ENCODE data around the gene MRPL21. TPM values are rescaled to one million over a fixed set of nuclear protein-coding genes. Genes with fewer than 3 reads are reported as not detected.

Gene MRPL21
- total and polyA plus RNA-seq, 2 donors (not counting 1 experiment from before 2014, with no cell fraction given) = 23.8 to 35.8 TPM

DNA sequence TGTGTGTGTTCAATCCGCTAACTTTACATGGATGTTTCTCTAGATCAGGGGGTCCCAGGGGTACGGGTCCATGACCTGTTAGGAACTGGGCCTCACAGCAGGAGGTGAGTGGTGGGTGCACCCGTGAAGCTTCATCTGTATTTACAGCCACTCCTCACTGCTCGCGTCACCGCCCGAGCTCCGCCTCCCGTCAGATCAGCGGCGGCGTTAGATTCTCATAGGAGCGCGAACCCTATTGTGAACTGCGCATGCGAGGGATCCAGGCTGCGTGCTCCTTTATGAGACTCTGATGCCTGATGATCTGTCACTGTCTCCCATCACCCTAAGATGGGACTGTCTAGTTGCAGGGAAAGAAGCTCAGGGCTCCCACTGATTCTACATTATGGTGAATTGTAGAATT is 45.3 kb upstream of the MRPL21 start:
- 96% methylated on average over 12 of the region's 17 CpGs for WGBS (ENCODE audit: insufficient coverage)
- no peaks in the 10 kb centered on the region for H3K27me3 Mint-ChIP-seq
- no peaks in the 10 kb centered on the region for H3K9me3 Mint-ChIP-seq (ENCODE audit: insufficient read depth)
- H4K20me1 ChIP-seq (ENCODE audit: control insufficient read depth, insufficient read depth, low read length, poor library complexity, severe bottlenecking) = no peaks in the 10 kb centered on the region
- no peaks in the 10 kb centered on the region for H3K27me3 ChIP-seq (replicated peaks in 1 of 4; ENCODE audit: control extremely low read depth in 1 of 4, control insufficient read depth in 3 of 4, insufficient read depth in 4 of 4, low read length in 3 of 4)
- H3K27ac ChIP-seq (ENCODE audit: low read length in 2 of 2) = no peak overlapping the region
- ChIA-PET POLR2A (no interaction called here), CTCF (no interaction called here)
- TF ChIP-seq, protein P1, sequence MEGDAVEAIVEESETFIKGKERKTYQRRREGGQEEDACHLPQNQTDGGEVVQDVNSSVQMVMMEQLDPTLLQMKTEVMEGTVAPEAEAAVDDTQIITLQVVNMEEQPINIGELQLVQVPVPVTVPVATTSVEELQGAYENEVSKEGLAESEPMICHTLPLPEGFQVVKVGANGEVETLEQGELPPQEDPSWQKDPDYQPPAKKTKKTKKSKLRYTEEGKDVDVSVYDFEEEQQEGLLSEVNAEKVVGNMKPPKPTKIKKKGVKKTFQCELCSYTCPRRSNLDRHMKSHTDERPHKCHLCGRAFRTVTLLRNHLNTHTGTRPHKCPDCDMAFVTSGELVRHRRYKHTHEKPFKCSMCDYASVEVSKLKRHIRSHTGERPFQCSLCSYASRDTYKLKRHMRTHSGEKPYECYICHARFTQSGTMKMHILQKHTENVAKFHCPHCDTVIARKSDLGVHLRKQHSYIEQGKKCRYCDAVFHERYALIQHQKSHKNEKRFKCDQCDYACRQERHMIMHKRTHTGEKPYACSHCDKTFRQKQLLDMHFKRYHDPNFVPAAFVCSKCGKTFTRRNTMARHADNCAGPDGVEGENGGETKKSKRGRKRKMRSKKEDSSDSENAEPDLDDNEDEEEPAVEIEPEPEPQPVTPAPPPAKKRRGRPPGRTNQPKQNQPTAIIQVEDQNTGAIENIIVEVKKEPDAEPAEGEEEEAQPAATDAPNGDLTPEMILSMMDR (IDR thresholded peaks at IDR 0.05) = no peak
- TF ChIP-seq EZH2 (IDR thresholded peaks at IDR 0.05; ENCODE audit: borderline replicate concordance, insufficient read depth, low read depth, low read length, poor library complexity, severe bottlenecking) = no peak
- intact Hi-C loops (cut with micrococcal nuclease) = no loop called here
- no peaks in the 10 kb centered on the region for H3K36me3 ChIP-seq (replicated peaks in 1 of 2; ENCODE audit: control extremely low read depth in 1 of 2, control insufficient read depth in 1 of 2, extremely low read depth in 1 of 2, insufficient read depth in 2 of 2, low read length in 1 of 2)
- DNase-seq (no peak), ATAC-seq (ENCODE audit: low read depth) (no peak)
- no peak overlapping the region for H3K4me3 ChIP-seq (ENCODE audit: control extremely low read depth in 1 of 5, extremely low read depth in 1 of 5, insufficient read depth in 1 of 5, low read depth in 2 of 5, low read length in 4 of 5)
- no peak overlapping the region for H2AFZ ChIP-seq (ENCODE audit: insufficient read depth, low read depth, low read length, poor library complexity, severe bottlenecking)
- H3K4me1 Mint-ChIP-seq = no peaks in the 10 kb centered on the region
- no peaks in the 10 kb centered on the region for H3K4me1 ChIP-seq (ENCODE audit: control insufficient read depth in 2 of 2, insufficient read depth in 2 of 2, low read length in 2 of 2)
- H3K4me3 Mint-ChIP-seq = no peak overlapping the region
- H3K9me3 ChIP-seq (ENCODE audit: control extremely low read depth in 1 of 3, control insufficient read depth in 2 of 3, insufficient read depth in 1 of 3, low read length in 2 of 3) = no peaks in the 10 kb centered on the region
- no peak overlapping the region for H3K4me2 ChIP-seq (replicated peaks; ENCODE audit: low read depth, low read length, poor library complexity, severe bottlenecking)
- H3K9ac ChIP-seq (ENCODE audit: low read length) = no peak overlapping the region
- H3K79me2 ChIP-seq (ENCODE audit: control insufficient read depth, insufficient read depth, low read length) = no peaks in the 10 kb centered on the region
- no peak overlapping the region for H3K27ac Mint-ChIP-seq

DNA sequence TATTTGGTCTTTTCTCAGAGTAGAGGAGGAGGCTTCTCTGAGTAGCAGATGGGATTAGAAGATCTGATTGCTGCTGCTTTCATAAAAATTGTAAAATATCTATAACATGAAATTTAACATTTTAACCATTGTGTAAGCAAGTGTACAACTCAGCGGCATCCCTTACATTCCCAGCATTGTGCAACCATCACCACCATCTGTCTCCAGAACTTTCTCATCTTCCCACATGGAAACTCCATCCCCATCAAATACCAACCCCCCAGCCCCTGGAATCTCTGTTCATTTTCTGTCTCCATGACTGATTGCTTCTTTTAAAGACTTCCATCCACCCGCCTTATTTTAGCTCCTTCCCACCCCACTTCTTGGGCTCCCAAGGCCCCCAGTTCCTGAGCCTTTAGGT is 44.9 kb upstream of the MRPL21 start:
- Mint-ChIP-seq H3K4me3 (no peak overlapping the region), H3K9me3 (ENCODE audit: insufficient read depth) (no peaks in the 10 kb centered on the region), H3K27me3 (no peaks in the 10 kb centered on the region), H3K27ac (no peak overlapping the region), H3K4me1 (no peaks in the 10 kb centered on the region)
- DNase-seq (no peak), ATAC-seq (ENCODE audit: low read depth) (no peak)
- no peak overlapping the region for H3K27ac ChIP-seq (ENCODE audit: low read length in 2 of 2)
- no peaks in the 10 kb centered on the region for H3K27me3 ChIP-seq (replicated peaks in 1 of 4; ENCODE audit: control extremely low read depth in 1 of 4, control insufficient read depth in 3 of 4, insufficient read depth in 4 of 4, low read length in 3 of 4)
- no peak for TF ChIP-seq EZH2 (IDR thresholded peaks at IDR 0.05; ENCODE audit: borderline replicate concordance, insufficient read depth, low read depth, low read length, poor library complexity, severe bottlenecking)
- TF ChIP-seq, protein P1 (IDR thresholded peaks at IDR 0.05) = no peak
- 45% methylated on average over 2 of the region's 2 CpGs for WGBS (ENCODE audit: insufficient coverage)
- H3K79me2 ChIP-seq (ENCODE audit: control insufficient read depth, insufficient read depth, low read length) = no peaks in the 10 kb centered on the region
- H3K9ac ChIP-seq (ENCODE audit: low read length) = no peak overlapping the region
- no peaks in the 10 kb centered on the region for H3K36me3 ChIP-seq (replicated peaks in 1 of 2; ENCODE audit: control extremely low read depth in 1 of 2, control insufficient read depth in 1 of 2, extremely low read depth in 1 of 2, insufficient read depth in 2 of 2, low read length in 1 of 2)
- no peak overlapping the region for H3K4me3 ChIP-seq (ENCODE audit: control extremely low read depth in 1 of 5, extremely low read depth in 1 of 5, insufficient read depth in 1 of 5, low read depth in 2 of 5, low read length in 4 of 5)
- ChIA-PET POLR2A (no interaction called here), CTCF (no interaction called here)
- H3K4me1 ChIP-seq (ENCODE audit: control insufficient read depth in 2 of 2, insufficient read depth in 2 of 2, low read length in 2 of 2) = no peaks in the 10 kb centered on the region
- no peaks in the 10 kb centered on the region for H3K9me3 ChIP-seq (ENCODE audit: control extremely low read depth in 1 of 3, control insufficient read depth in 2 of 3, insufficient read depth in 1 of 3, low read length in 2 of 3)
- intact Hi-C loops (cut with micrococcal nuclease) = no loop called here
- no peaks in the 10 kb centered on the region for H4K20me1 ChIP-seq (ENCODE audit: control insufficient read depth, insufficient read depth, low read length, poor library complexity, severe bottlenecking)
- no peak overlapping the region for H2AFZ ChIP-seq (ENCODE audit: insufficient read depth, low read depth, low read length, poor library complexity, severe bottlenecking)
- no peak overlapping the region for H3K4me2 ChIP-seq (replicated peaks; ENCODE audit: low read depth, low read length, poor library complexity, severe bottlenecking)
